Suprapubic skin (tissue), 4 donors: ENCODE results near the gene PTPRD. TPM values are rescaled to one million over a fixed set of nuclear protein-coding genes. Genes with fewer than 3 reads are reported as not detected.

Experiments
- DNase-seq, 2 donors: peaks; one replicate each; pipeline ENCODE4 v3.0.0-alpha.2; 2019; ENCODE audit warnings: low spot score in 2 of 2
- H3K27ac ChIP-seq: fragments of 200-600 bp; sonication (generic); one replicate; pipeline ENCODE4 v1.5.1; 2019
- H3K27me3 ChIP-seq: fragments of 200-600 bp; sonication (generic); one replicate; pipeline ENCODE4 v1.5.1; 2019
- H3K36me3 ChIP-seq: fragments of 200-600 bp; sonication (generic); one replicate; pipeline ENCODE4 v1.5.1; 2019
- H3K4me1 ChIP-seq: fragments of 200-600 bp; sonication (generic); one replicate; pipeline ENCODE4 v1.5.1; 2019
- H3K4me3 ChIP-seq: fragments of 200-600 bp; sonication (generic); one replicate; pipeline ENCODE4 v1.5.1; 2019; ENCODE audit warnings: mild to moderate bottlenecking
- H3K9me3 ChIP-seq: fragments of 200-600 bp; sonication (generic); one replicate; pipeline ENCODE4 v1.5.1; 2019
- EP300 ChIP-seq: sonication (generic); formaldehyde crosslinking; IDR thresholded peaks from one replicate; pipeline ENCODE4 v1.6.1; 2017; ENCODE audit warnings: antibody characterized with exemption
- POLR2A ChIP-seq, 2 donors: fragments of 450-650 bp; IDR thresholded peaks; one replicate each; pipeline ENCODE4 v1.6.1; 2017; ENCODE audit warnings: antibody characterized with exemption in 2 of 2, mild to moderate bottlenecking in 2 of 2, moderate library complexity in 2 of 2
- POLR2AphosphoS5 ChIP-seq, 3 donors: sonication (generic); formaldehyde crosslinking; IDR thresholded peaks; one replicate each; pipeline ENCODE4 v1.6.1; 2017; ENCODE audit warnings: antibody characterized with exemption in 3 of 3
- WGBS: methylation state at CpG from one replicate; pipeline ENCODE4 v1.1.5; 2018; 5-methylcytosine and 5-hydroxymethylcytosine counted together
- total RNA-seq, 4 donors: library from RNA; depleted of rRNA; stranded (reverse); fragments of >200 nt; gene quantifications; one replicate each; pipeline ENCODE4 v1.1.0, GENCODE V29; 2016
- TF ChIP-seq, protein P1 (sequence below), 2 donors: fragments of 200-600 bp in 1 of 2; fragments of 450-650 bp in 1 of 2; sonication (generic) in 1 of 2; IDR thresholded peaks; one replicate each; pipeline ENCODE4 v1.5.1; 2016 to 2019; ENCODE audit warnings: antibody characterized with exemption in 2 of 2, mild to moderate bottlenecking in 1 of 2, moderate library complexity in 1 of 2

The PTPRD gene
- total RNA-seq, 4 donors from 2014 or later: 0.49 to 3.3 (median 2.5) TPM

DNA sequence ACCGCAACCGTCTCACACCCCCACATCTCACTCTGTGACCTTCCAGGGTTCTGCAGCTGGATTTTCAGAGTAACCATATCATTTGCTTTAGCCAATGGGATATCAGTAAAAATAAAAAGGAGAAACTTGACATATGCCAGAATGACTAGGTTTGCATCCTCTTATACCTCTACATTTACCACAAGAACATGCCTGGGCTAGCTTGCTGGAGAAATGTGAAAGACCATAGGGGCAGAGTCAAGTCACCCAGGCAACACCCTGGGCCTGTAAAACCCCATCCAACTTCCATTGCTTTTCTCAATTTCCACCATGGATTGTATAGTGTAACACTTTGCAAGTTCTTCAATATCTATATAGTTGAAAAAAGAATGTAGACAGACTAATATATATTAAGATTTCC, 731.1 kb downstream of the PTPRD start:
- Histone ChIP-seq H3K4me1 (no peaks in the 10 kb centered on the region), H3K36me3 (no peaks in the 10 kb centered on the region), H3K27me3 (no peaks in the 10 kb centered on the region), H3K4me3 (no peak overlapping the region), H3K9me3 (no peaks in the 10 kb centered on the region), H3K27ac (no peak overlapping the region)
- no peak for TF ChIP-seq POLR2AphosphoS5 (IDR thresholded peaks at IDR 0.05)
- TF ChIP-seq, protein P1, sequence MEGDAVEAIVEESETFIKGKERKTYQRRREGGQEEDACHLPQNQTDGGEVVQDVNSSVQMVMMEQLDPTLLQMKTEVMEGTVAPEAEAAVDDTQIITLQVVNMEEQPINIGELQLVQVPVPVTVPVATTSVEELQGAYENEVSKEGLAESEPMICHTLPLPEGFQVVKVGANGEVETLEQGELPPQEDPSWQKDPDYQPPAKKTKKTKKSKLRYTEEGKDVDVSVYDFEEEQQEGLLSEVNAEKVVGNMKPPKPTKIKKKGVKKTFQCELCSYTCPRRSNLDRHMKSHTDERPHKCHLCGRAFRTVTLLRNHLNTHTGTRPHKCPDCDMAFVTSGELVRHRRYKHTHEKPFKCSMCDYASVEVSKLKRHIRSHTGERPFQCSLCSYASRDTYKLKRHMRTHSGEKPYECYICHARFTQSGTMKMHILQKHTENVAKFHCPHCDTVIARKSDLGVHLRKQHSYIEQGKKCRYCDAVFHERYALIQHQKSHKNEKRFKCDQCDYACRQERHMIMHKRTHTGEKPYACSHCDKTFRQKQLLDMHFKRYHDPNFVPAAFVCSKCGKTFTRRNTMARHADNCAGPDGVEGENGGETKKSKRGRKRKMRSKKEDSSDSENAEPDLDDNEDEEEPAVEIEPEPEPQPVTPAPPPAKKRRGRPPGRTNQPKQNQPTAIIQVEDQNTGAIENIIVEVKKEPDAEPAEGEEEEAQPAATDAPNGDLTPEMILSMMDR (IDR thresholded peaks at IDR 0.05): no peak
- TF ChIP-seq POLR2A (IDR thresholded peaks at IDR 0.05): no peak
- DNase-seq: no peak
- WGBS: 93% methylated on average over 2 of the region's 2 CpGs

DNA sequence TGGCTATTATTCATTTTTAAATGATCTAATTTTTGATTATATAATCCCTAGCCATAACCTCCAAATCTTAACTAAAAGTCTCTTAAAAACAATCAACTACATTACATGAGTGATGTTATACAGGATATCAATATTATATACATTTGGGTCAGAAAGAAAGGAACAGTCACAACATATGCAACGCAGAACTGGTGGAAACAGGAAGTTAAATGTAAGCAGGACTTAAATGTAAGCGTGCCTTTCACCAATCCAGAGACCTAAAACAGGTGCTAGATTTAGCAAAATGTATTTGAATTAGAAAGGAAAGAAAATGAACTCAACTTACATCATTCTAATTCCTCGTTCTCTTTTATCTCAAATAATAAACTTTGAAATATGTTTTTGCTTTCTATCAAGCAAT, 738.5 kb downstream of the PTPRD start:
- Histone ChIP-seq H3K9me3 (no peaks in the 10 kb centered on the region), H3K36me3 (no peaks in the 10 kb centered on the region), H3K27me3 (no peaks in the 10 kb centered on the region), H3K27ac (no peak overlapping the region), H3K4me3 (no peak overlapping the region), H3K4me1 (no peaks in the 10 kb centered on the region)
- TF ChIP-seq EP300: no peak
- TF ChIP-seq, protein P1 (IDR thresholded peaks at IDR 0.05): no peak
- no peak for TF ChIP-seq POLR2A (IDR thresholded peaks at IDR 0.05)
- no peak for TF ChIP-seq POLR2AphosphoS5 (IDR thresholded peaks at IDR 0.05)
- 42% methylated on average over 3 of the region's 3 CpGs for WGBS
- no peak for DNase-seq

DNA sequence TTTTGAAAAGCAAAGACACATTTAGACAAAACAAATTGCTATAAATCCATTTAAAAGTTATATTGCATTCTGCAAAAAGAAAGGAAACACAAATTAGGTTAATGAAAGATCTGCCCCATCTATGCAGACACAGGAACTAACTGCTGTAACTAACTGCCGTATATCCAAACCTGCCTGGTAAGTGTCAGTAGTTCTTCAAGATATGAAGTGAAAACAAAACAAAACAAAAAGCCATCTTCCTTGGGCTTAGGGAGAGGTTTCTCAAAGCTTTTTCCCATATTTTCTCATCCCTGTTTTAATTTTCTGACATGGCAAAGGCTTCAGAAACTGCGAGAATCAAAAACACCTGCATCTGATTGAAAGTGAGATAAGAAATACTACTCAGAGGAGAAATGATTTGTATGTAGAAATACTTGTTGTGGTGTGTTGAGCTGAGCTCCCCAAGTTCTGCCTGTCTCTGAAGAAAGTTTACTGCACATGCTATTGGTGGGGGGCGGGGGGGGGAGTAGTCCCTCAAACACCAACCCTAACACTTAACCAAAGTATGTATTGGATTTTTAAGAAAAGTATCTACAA, 750.5 kb downstream of the PTPRD start:
- WGBS: 24% methylated on average over 3 of the region's 3 CpGs
- TF ChIP-seq POLR2A (IDR thresholded peaks at IDR 0.05): no peak
- TF ChIP-seq, protein P1 (IDR thresholded peaks at IDR 0.05): no peak
- TF ChIP-seq POLR2AphosphoS5 (IDR thresholded peaks at IDR 0.05): no peak
- no peak for TF ChIP-seq EP300

DNA sequence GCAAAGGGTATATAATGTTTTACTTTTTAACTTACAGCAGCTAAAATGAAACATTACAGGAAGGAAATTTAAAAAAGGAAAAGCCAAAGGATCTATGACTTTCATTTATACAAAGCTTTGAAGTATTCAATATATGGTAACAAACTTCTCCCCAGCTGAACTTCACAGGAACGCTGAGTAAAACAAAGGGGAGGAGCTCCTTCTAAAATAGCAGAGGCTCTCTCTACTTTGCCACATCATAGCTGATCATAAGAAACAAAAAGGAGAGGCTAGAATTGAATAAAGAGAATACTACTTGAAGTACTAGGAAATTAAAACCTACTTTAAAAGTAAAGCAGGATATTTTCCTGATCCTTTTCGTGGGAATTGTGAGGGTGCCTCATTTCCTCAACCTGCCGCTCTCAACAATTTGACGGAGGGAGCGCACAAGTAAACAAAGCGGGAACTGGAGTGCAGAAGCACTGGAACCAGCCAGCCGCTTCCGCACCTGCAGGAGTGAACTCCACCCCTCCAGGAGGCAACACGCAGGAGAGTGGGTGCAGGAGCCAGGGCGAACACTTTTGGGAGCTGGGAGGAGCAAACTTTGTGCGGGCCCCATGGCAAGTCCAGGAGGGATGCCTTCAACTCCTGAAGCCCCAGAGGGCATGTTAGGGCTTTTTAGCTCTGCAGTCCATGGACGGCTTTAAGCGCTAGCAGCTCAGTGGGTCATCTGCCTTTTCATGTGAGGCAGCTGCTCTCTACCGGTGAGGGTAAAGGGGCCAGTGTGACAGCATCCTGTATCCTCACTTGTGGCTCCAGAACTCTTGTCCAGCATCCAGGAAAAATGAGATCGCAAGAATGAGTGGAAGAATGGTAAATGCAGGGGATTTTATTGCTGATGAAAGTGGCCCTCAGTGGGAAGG, 757.4 kb downstream of the PTPRD start:
- no peak overlapping the region for H3K27ac ChIP-seq
- 65% methylated on average over 15 of the region's 15 CpGs for WGBS
- TF ChIP-seq EP300 (no peak), POLR2AphosphoS5 (IDR thresholded peaks at IDR 0.05) (no peak), POLR2A (IDR thresholded peaks at IDR 0.05) (no peak)
- TF ChIP-seq, protein P1 (IDR thresholded peaks at IDR 0.05): no peak
- no peak for DNase-seq
- no peaks in the 10 kb centered on the region for H3K9me3 ChIP-seq
- no peaks in the 10 kb centered on the region for H3K36me3 ChIP-seq
- H3K4me3 ChIP-seq: no peak overlapping the region
- no peaks in the 10 kb centered on the region for H3K4me1 ChIP-seq
- H3K27me3 ChIP-seq: no peaks in the 10 kb centered on the region

More for the DNA sequence above, 750.5 kb downstream of the PTPRD start:
- Histone ChIP-seq H3K27me3 (no peaks in the 10 kb centered on the region), H3K4me3 (no peak overlapping the region), H3K27ac (no peak overlapping the region), H3K36me3 (no peaks in the 10 kb centered on the region), H3K9me3 (no peaks in the 10 kb centered on the region), H3K4me1 (no peaks in the 10 kb centered on the region)
- DNase-seq: no peak

DNA sequence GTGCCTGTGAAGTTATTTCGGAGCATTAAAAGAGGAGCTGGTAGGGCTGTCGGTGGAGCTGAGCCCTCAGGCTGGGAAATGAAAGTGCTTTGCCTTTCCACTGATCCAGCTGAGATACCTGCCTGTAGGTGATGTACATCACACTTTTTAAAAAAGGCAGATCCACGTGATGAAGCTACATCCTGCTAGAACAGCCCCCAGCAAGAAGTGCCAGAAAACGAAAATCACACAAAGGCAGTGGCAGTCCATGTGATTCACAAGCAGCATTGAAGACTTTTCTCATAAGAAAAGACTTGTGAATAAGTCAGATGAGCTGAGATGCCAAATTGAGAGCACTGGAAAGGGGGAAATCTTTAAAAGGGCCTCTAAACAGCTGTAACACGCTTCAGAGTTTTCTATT, 765.1 kb downstream of the PTPRD start:
- DNase-seq: no peak
- Histone ChIP-seq H3K4me3 (no peak overlapping the region), H3K36me3 (no peaks in the 10 kb centered on the region), H3K9me3 (no peaks in the 10 kb centered on the region), H3K27ac (no peak overlapping the region), H3K27me3 (peaks cover 4% of the 10 kb centered on the region), H3K4me1 (no peaks in the 10 kb centered on the region)
- TF ChIP-seq, protein P1 (IDR thresholded peaks at IDR 0.05): no peak
- TF ChIP-seq POLR2AphosphoS5 (IDR thresholded peaks at IDR 0.05) (no peak), POLR2A (IDR thresholded peaks at IDR 0.05) (no peak), EP300 (no peak)
- WGBS: 53% methylated on average over 5 of the region's 5 CpGs
